Nephron progenitor cell (in vitro differentiated cells): ENCODE data around the gene GALNT10.

Source experiments
- DNase-seq: peaks from one replicate; pipeline ENCODE4 v3.0.0; 2021
- H3K27ac Mint-ChIP-seq: 2 replicates; pipeline ENCODE4 v1.8.0; 2021; ENCODE audit warnings: mild to moderate bottlenecking, moderate library complexity, mixed read lengths
- H3K27me3 Mint-ChIP-seq: 2 replicates; pipeline ENCODE4 v1.8.0; 2021; ENCODE audit warnings: mild to moderate bottlenecking, low read depth, mixed read lengths; ENCODE audit not compliant: poor library complexity
- H3K36me3 Mint-ChIP-seq: 2 replicates; pipeline ENCODE4 v1.8.0; 2021; ENCODE audit warnings: low read depth, mixed read lengths
- H3K4me1 Mint-ChIP-seq: 2 replicates; pipeline ENCODE4 v1.8.0; 2021; ENCODE audit warnings: mixed read lengths
- H3K4me3 Mint-ChIP-seq: 2 replicates; pipeline ENCODE4 v1.8.0; 2021; ENCODE audit warnings: mild to moderate bottlenecking, moderate library complexity, mixed read lengths
- H3K9me3 Mint-ChIP-seq: 2 replicates; pipeline ENCODE4 v1.8.0; 2021; ENCODE audit warnings: mild to moderate bottlenecking, moderate library complexity, mixed read lengths
- TF ChIP-seq, protein P1 (sequence below): fragments of 200-600 bp; sonication (generic); IDR thresholded peaks from 2 replicates; pipeline ENCODE4 v1.5.0; 2021; ENCODE audit warnings: antibody characterized with exemption

The GALNT10 gene

DNA sequence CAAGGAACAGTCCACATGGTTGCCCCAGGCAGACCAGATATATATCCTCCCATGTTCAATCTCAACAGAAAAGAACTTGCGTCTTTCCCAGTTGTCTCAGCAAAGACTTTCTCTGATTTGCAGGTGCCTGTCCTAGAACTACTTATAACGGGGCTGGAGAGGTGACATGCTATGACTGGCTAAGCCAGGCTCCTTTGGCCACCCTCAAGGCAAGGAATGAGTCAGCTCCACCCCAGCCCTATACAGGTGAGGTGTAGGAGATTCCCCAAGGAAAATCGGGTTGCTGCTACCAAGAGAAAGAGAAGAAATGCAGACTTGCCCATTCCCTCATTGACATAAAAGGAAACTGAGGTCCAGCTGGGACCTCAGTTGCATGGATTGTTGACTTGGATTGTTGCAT is 127.4 kb downstream of the GALNT10 start:
- peaks cover 53% of the 10 kb centered on the region for H3K4me1 Mint-ChIP-seq
- peaks cover 3% of the 10 kb centered on the region for H3K27me3 Mint-ChIP-seq
- TF ChIP-seq, protein P1, sequence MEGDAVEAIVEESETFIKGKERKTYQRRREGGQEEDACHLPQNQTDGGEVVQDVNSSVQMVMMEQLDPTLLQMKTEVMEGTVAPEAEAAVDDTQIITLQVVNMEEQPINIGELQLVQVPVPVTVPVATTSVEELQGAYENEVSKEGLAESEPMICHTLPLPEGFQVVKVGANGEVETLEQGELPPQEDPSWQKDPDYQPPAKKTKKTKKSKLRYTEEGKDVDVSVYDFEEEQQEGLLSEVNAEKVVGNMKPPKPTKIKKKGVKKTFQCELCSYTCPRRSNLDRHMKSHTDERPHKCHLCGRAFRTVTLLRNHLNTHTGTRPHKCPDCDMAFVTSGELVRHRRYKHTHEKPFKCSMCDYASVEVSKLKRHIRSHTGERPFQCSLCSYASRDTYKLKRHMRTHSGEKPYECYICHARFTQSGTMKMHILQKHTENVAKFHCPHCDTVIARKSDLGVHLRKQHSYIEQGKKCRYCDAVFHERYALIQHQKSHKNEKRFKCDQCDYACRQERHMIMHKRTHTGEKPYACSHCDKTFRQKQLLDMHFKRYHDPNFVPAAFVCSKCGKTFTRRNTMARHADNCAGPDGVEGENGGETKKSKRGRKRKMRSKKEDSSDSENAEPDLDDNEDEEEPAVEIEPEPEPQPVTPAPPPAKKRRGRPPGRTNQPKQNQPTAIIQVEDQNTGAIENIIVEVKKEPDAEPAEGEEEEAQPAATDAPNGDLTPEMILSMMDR = no peak
- no peak overlapping the region for H3K27ac Mint-ChIP-seq
- peaks cover 4% of the 10 kb centered on the region for H3K36me3 Mint-ChIP-seq
- no peaks in the 10 kb centered on the region for H3K9me3 Mint-ChIP-seq
- no peak for DNase-seq
- H3K4me3 Mint-ChIP-seq = no peak overlapping the region

DNA sequence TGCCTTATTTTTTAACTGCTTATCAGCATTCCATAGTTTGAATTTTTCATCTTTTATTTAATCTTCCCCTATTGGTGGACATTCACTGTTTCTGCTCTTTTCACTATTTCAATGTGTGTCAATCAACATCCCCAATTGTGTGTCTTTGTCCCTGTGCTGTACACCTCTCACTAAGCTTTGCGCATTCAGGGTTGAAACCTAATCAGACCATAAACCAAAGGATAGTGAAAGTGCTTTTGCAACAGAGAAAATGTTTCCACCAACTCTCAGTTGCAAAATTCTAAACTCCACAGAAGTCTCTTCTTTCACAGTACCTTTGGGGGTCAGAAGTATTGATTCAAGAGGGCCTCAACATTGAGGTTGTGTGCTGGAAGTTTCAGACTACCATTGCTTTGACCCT is 128.2 kb downstream of the GALNT10 start:
- H3K4me1 Mint-ChIP-seq = peaks cover 53% of the 10 kb centered on the region

DNA sequence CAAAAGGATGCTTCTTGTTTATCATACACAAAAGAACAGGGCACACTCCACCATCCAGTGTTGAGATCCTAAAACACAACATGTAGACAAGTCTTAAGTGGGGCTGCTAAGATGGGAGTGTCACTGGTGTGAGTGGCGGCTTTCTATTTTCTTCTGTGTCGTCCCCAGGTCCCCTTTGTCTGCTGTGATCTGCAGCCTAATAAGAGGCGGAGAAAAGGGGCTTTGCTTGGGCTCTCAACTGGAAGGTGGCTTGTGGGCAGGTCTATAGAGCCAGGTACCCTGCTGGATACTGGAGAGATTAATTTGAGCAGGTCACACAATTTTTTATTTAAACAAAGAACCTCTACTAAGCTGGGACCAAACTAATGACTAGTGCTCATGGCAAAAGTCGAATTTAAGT is 129.2 kb downstream of the GALNT10 start:
- peaks cover 3% of the 10 kb centered on the region for H3K27me3 Mint-ChIP-seq
- TF ChIP-seq, protein P1 = no peak
- H3K4me1 Mint-ChIP-seq = peaks cover 62% of the 10 kb centered on the region
- H3K36me3 Mint-ChIP-seq = peaks cover 6% of the 10 kb centered on the region
- H3K27ac Mint-ChIP-seq = peak overlapping the region; percentile 56
- peak overlapping the region; percentile 30 for H3K4me3 Mint-ChIP-seq
- no peaks in the 10 kb centered on the region for H3K9me3 Mint-ChIP-seq
- no peak for DNase-seq

More for the DNA sequence above, 128.2 kb downstream of the GALNT10 start:
- Mint-ChIP-seq H3K9me3 (no peaks in the 10 kb centered on the region), H3K36me3 (peaks cover 6% of the 10 kb centered on the region), H3K27ac (peak overlapping the region; percentile 33), H3K27me3 (peaks cover 3% of the 10 kb centered on the region), H3K4me3 (no peak overlapping the region)
- no peak for DNase-seq
- TF ChIP-seq, protein P1 = no peak

DNA sequence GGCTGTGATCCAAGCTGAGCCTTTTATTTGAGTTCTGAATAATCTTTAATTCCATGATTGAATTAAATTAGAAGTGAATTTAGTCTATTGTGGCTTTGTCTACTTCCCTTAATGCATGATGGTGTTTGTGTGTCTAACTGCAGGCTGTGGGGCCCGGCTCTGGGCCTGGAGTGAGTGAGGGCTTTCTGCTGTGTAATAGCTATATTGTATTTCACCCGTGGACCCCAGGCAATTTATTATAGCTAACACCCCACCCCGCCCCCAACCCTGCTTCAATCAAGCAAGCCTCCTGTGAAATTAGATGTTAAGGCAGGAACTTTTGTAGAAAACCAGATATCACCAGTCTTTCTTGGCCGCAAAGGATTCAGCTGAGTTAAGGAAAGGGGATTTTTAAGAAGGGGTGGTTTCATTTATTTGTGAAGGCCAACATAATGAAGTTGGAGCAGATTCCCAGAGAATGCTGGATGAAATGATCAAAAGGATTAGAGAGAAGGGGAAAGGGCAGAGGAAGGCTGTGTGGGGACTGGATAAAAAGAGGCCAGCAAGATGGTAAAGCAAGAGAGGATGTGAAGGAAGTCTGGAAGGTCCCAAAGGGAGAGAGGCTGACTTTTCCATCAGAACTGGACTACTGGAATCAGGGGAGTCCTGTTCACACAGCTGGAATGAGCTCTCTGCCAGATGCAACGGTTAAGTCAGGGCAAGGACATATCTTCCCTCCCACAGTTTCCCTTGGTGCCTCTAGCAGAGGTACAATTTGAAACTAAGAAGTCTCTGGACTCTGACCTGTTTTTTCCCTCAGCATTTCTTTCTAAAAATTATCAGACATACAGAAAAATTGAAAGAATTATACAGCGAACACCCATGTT is 129.9 kb downstream of the GALNT10 start:
- Mint-ChIP-seq H3K9me3 (no peaks in the 10 kb centered on the region), H3K27ac (peak overlapping the region; percentile 94), H3K27me3 (peaks cover 3% of the 10 kb centered on the region), H3K4me3 (peak overlapping the region; percentile 6), H3K36me3 (peaks cover 7% of the 10 kb centered on the region), H3K4me1 (peaks cover 62% of the 10 kb centered on the region)
- TF ChIP-seq, protein P1 = no peak
- DNase-seq = peak; percentile 37

DNA sequence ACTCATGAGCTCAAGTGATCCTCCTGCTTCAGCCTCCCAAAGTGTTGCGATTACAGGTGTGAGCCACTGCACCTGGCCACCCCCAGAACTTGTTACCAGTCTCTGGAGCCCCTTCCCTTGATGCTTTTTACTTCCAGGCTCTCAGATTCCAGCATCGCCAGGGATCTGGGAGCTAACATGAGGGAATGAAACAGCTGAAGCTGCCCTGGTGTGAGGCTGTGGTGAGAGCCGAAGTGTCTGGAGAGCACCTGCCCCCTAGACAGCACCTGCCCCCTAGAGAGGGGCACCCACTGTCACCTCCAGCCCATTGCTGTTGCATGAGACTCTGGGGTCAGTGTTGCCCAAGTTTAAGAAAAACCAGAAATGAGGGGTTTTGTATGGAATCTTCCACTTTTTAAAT is 131.0 kb downstream of the GALNT10 start:
- TF ChIP-seq, protein P1 = no peak
- Mint-ChIP-seq H3K4me1 (peaks cover 59% of the 10 kb centered on the region), H3K9me3 (no peaks in the 10 kb centered on the region), H3K27ac (no peak overlapping the region), H3K4me3 (no peak overlapping the region), H3K27me3 (peaks cover 3% of the 10 kb centered on the region), H3K36me3 (peaks cover 10% of the 10 kb centered on the region)
- no peak for DNase-seq

DNA sequence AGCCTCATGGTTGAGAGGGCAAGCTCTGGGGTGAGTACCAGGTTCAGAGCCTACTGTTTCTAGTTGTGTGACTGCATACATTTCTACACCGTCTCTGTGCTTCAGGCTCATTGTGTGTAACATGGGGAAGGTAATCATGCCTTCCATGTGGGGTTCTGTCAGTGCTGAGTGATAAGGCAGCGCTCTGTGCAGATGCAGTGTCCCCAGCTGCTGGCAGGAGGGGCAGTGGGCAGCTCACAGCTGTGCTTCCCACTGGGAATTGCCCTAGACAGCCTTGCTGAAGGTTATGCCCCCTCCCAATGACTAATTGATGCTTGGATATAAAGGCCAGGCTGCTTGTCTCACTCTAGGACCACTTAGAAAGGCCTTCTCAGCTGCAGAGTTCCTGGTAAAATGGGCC is 133.5 kb downstream of the GALNT10 start:
- Mint-ChIP-seq H3K27me3 (peaks cover 3% of the 10 kb centered on the region), H3K4me1 (peaks cover 46% of the 10 kb centered on the region), H3K36me3 (peaks cover 10% of the 10 kb centered on the region), H3K27ac (no peak overlapping the region), H3K4me3 (no peak overlapping the region), H3K9me3 (no peaks in the 10 kb centered on the region)
- TF ChIP-seq, protein P1 = no peak
- DNase-seq = no peak
